H9 (cell line): ENCODE data around the gene RBM23. TPM values are rescaled to one million over a fixed set of nuclear protein-coding genes. Genes with fewer than 3 reads are reported as not detected.

ENCODE experiments used
- DNase-seq: peaks from one replicate; pipeline ENCODE4 v3.0.0-alpha.2; 2017
- H2AFZ ChIP-seq: one replicate; pipeline ENCODE4 v1.6.1; 2013; ENCODE audit warnings: mild to moderate bottlenecking, low read length, control low read depth, moderate library complexity
- H2AK5ac ChIP-seq: 2 replicates; pipeline ENCODE4 v1.6.1; 2013; ENCODE audit warnings: low read length, control low read depth, mixed read lengths; ENCODE audit not compliant: insufficient read length
- H2BK120ac ChIP-seq: one replicate; pipeline ENCODE4 v1.6.1; 2013; ENCODE audit warnings: low read depth, mild to moderate bottlenecking, low read length, control low read depth, inconsistent platforms; ENCODE audit not compliant: poor library complexity, severe bottlenecking
- H2BK12ac ChIP-seq: 2 replicates; pipeline ENCODE4 v1.6.1; 2013; ENCODE audit warnings: low read length, control low read depth, mixed read lengths, low read depth; ENCODE audit not compliant: insufficient read length
- H2BK15ac ChIP-seq: 2 replicates; pipeline ENCODE4 v1.6.1; 2013; ENCODE audit warnings: low read depth, low read length, control low read depth
- H2BK20ac ChIP-seq: one replicate; pipeline ENCODE4 v1.6.1; 2013; ENCODE audit warnings: low read depth, mild to moderate bottlenecking, low read length, control low read depth, inconsistent platforms; ENCODE audit not compliant: poor library complexity, severe bottlenecking
- H2BK5ac ChIP-seq: 2 replicates; pipeline ENCODE4 v1.6.1; 2013; ENCODE audit warnings: low read length, control low read depth, mixed read lengths; ENCODE audit not compliant: insufficient read length
- H3K14ac ChIP-seq: 2 replicates; pipeline ENCODE4 v1.6.1; 2013; ENCODE audit warnings: low read length, control low read depth; ENCODE audit not compliant: insufficient read depth
- H3K18ac ChIP-seq: 2 replicates; pipeline ENCODE4 v1.6.1; 2013; ENCODE audit warnings: low read depth, mild to moderate bottlenecking, mixed read lengths, low read length, control low read depth; ENCODE audit not compliant: insufficient read length
- H3K23ac ChIP-seq: 2 replicates; pipeline ENCODE4 v1.6.1; 2013; ENCODE audit warnings: low read length, control low read depth, mixed read lengths, low read depth; ENCODE audit not compliant: insufficient read length
- H3K23me2 ChIP-seq: 2 replicates; pipeline ENCODE4 v1.6.1; 2013; ENCODE audit warnings: low read depth, mild to moderate bottlenecking, mixed read lengths, low read length, control low read depth; ENCODE audit not compliant: insufficient read length, poor library complexity, severe bottlenecking
- H3K27ac ChIP-seq: 2 replicates; pipeline ENCODE4 v1.5.1; 2013; ENCODE audit warnings: low read length, control low read depth, mixed read lengths, low read depth; ENCODE audit not compliant: insufficient read length
- H3K27me3 ChIP-seq: 2 replicates; pipeline ENCODE4 v1.6.1; 2013; ENCODE audit warnings: low read length, control low read depth, inconsistent platforms; ENCODE audit not compliant: insufficient read depth
- H3K4ac ChIP-seq: 2 replicates; pipeline ENCODE4 v1.6.1; 2013; ENCODE audit warnings: low read depth, mild to moderate bottlenecking, control low read depth, inconsistent platforms, low read length, moderate library complexity
- H3K4me1 ChIP-seq: 2 replicates; pipeline ENCODE4 v1.6.1; 2013; ENCODE audit warnings: low read length, control low read depth, inconsistent platforms; ENCODE audit not compliant: insufficient read depth
- H3K4me2 ChIP-seq: 2 replicates; pipeline ENCODE4 v1.6.1; 2013; ENCODE audit warnings: low read length, control low read depth, mixed read lengths; ENCODE audit not compliant: insufficient read length, insufficient read depth
- H3K56ac ChIP-seq: 2 replicates; pipeline ENCODE4 v1.6.1; 2013; ENCODE audit warnings: low read depth, mild to moderate bottlenecking, mixed read lengths, low read length, control low read depth; ENCODE audit not compliant: insufficient read length
- H3K79me1 ChIP-seq: 2 replicates; pipeline ENCODE4 v1.6.1; 2013; ENCODE audit warnings: low read depth, mild to moderate bottlenecking, moderate library complexity, low read length, control low read depth, inconsistent platforms; ENCODE audit not compliant: insufficient read depth, poor library complexity, severe bottlenecking
- H3K79me2 ChIP-seq: 2 replicates; pipeline ENCODE4 v1.6.1; 2013; ENCODE audit warnings: low read length, control low read depth, inconsistent platforms; ENCODE audit not compliant: insufficient read depth
- H3K9ac ChIP-seq: 2 replicates; pipeline ENCODE4 v1.6.1; 2013; ENCODE audit warnings: low read length, control low read depth, mixed read lengths; ENCODE audit not compliant: insufficient read length; ENCODE audit errors: extremely low read depth
- H3K9me3 ChIP-seq: one replicate; pipeline ENCODE4 v1.6.1; 2013; ENCODE audit warnings: low read depth, low read length, inconsistent platforms; ENCODE audit not compliant: control insufficient read depth
- H3T11ph ChIP-seq: one replicate; pipeline ENCODE4 v1.6.1; 2013; ENCODE audit warnings: mild to moderate bottlenecking, low read length, control low read depth, inconsistent platforms
- H4K20me1 ChIP-seq: one replicate; pipeline ENCODE4 v1.6.1; 2013; ENCODE audit not compliant: control insufficient read depth, insufficient read length, insufficient read depth
- H4K5ac ChIP-seq: 2 replicates; pipeline ENCODE4 v1.6.1; 2013; ENCODE audit warnings: low read depth, mild to moderate bottlenecking, mixed read lengths, low read length, control low read depth; ENCODE audit not compliant: insufficient read length
- H4K8ac ChIP-seq: replicated peaks from 2 replicates; pipeline ENCODE4 v1.6.1; 2013; ENCODE audit warnings: low read length, control low read depth, mixed read lengths, low read depth; ENCODE audit not compliant: insufficient read length
- H4K91ac ChIP-seq: 2 replicates; pipeline ENCODE4 v1.6.1; 2013; ENCODE audit warnings: low read depth, mild to moderate bottlenecking, moderate library complexity, mixed read lengths, low read length, control low read depth; ENCODE audit not compliant: insufficient read length
- H3K27ac Mint-ChIP-seq, 3 experiments: 2 replicates in 2 of 3; 3 replicates in 1 of 3; pipeline ENCODE4 v1.8.0; 2020 to 2021; ENCODE audit warnings: mixed read lengths in 3 of 3, mild to moderate bottlenecking in 1 of 3, moderate library complexity in 1 of 3
- H3K27me3 Mint-ChIP-seq: 2 replicates; pipeline ENCODE4 v1.8.0; 2021; ENCODE audit warnings: low read depth, mild to moderate bottlenecking, moderate library complexity, mixed read lengths
- H3K36me3 Mint-ChIP-seq, 3 experiments: 2 replicates in 2 of 3; 3 replicates in 1 of 3; pipeline ENCODE4 v1.8.0; 2020 to 2021; ENCODE audit warnings: low read depth in 3 of 3, mixed read lengths in 3 of 3; ENCODE audit not compliant: insufficient read depth in 1 of 3
- H3K4me1 Mint-ChIP-seq, 2 experiments: 2 replicates each; pipeline ENCODE4 v1.8.0; 2020; ENCODE audit warnings: mixed read lengths in 2 of 2
- H3K4me3 Mint-ChIP-seq, 2 experiments: 2 replicates in 1 of 2; 3 replicates in 1 of 2; pipeline ENCODE4 v1.8.0; 2020 to 2021; ENCODE audit warnings: mild to moderate bottlenecking in 2 of 2, mixed read lengths in 2 of 2, moderate library complexity in 1 of 2
- H3K9me3 Mint-ChIP-seq, 2 experiments: 2 replicates in 1 of 2; 3 replicates in 1 of 2; pipeline ENCODE4 v1.8.0; 2020; ENCODE audit warnings: mild to moderate bottlenecking in 2 of 2, mixed read lengths in 2 of 2, moderate library complexity in 1 of 2
- WGBS: extraction: QIAGEN DNeasy Blood & Tissue Kit; methylation state at CpG from one replicate; pipeline ENCODE4 v1.1.7; 2013; ENCODE audit warnings: missing lambda C conversion rate, low lambda C conversion rate, mixed read lengths; ENCODE audit not compliant: insufficient read length; ENCODE audit errors: extremely low coverage; 5-methylcytosine and 5-hydroxymethylcytosine counted together
- total RNA-seq: library from RNA; stranded (reverse); gene quantifications from 2 replicates; pipeline ENCODE4 v1.2.1, GENCODE V29; 2021
- TF ChIP-seq, protein P1 (sequence below): fragments of 200-600 bp; sonication (generic); conservative IDR thresholded peaks from 3 replicates; pipeline ENCODE4 v1.8.0; 2021; ENCODE audit warnings: antibody characterized with exemption, mild to moderate bottlenecking

Gene RBM23
- total RNA-seq, 1 experiment from 2014 or later, result 79.0 TPM

DNA sequence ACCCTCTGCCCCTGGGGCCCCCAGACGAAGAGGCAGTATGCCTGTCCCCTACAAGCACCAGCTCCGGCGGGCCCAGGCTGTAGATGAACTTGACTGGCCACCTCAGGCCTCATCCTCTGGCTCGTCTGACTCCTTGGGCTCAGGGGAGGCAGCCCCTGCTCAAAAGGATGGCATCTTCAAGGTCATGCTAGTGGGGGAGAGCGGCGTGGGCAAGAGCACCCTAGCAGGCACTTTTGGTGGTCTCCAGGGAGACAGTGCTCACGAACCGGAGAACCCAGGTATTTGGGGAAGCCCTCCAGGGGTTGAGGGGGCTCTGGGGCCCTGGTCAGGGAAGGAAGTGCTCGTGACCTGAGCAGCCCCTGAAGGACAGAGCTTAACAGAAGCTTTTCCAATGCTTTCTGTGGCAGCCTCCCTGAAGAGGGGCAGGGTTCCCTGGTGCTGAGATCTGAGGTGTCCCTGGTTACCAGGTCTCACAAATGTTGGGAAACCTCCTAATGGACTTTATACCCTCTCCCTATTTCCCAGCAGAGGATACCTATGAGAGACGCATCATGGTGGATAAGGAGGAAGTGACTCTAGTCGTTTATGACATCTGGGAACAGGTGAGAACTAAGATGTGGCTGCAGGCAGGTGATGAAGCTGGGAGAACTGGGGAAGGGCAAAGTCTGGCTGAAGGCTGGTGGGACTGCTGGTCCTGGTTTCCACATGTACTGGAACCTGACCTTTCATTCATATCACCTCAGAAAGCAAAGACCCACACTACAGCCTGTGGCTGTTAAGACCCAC lies 34.0 kb downstream of the RBM23 start:
- H4K8ac ChIP-seq, result no peak overlapping the region
- no peak for DNase-seq
- H4K20me1 ChIP-seq, result no peaks in the 10 kb centered on the region
- Mint-ChIP-seq H3K27me3 (peaks cover 37% of the 10 kb centered on the region), H3K4me3 (peak overlapping the region in 1 of 2 experiments; percentile 54; a peak in 2 of 5 replicates), H3K36me3 (peaks cover 0 to 11% (median 6%) of the 10 kb centered on the region in 3 experiments; a peak in 3 of 7 replicates), H3K4me1 (peaks cover 35 to 42% of the 10 kb centered on the region in 2 experiments), H3K9me3 (no peaks in the 10 kb centered on the region; a peak in 1 of 5 replicates), H3K27ac (no peak overlapping the region)
- no peak overlapping the region for H2BK12ac ChIP-seq
- no peak overlapping the region for H3K56ac ChIP-seq
- H3K4ac ChIP-seq, result no peak overlapping the region
- peaks cover 3% of the 10 kb centered on the region; the same call in 1 of the 2 replicates for H3K27me3 ChIP-seq
- H2BK120ac ChIP-seq, result no peak overlapping the region
- H3K18ac ChIP-seq, result no peak overlapping the region
- no peak overlapping the region for H3K9ac ChIP-seq
- H3K79me2 ChIP-seq, result no peaks in the 10 kb centered on the region
- no peaks in the 10 kb centered on the region for H3K79me1 ChIP-seq
- TF ChIP-seq, protein P1, sequence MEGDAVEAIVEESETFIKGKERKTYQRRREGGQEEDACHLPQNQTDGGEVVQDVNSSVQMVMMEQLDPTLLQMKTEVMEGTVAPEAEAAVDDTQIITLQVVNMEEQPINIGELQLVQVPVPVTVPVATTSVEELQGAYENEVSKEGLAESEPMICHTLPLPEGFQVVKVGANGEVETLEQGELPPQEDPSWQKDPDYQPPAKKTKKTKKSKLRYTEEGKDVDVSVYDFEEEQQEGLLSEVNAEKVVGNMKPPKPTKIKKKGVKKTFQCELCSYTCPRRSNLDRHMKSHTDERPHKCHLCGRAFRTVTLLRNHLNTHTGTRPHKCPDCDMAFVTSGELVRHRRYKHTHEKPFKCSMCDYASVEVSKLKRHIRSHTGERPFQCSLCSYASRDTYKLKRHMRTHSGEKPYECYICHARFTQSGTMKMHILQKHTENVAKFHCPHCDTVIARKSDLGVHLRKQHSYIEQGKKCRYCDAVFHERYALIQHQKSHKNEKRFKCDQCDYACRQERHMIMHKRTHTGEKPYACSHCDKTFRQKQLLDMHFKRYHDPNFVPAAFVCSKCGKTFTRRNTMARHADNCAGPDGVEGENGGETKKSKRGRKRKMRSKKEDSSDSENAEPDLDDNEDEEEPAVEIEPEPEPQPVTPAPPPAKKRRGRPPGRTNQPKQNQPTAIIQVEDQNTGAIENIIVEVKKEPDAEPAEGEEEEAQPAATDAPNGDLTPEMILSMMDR, result no peak
- no peak overlapping the region for H2AFZ ChIP-seq
- H2BK5ac ChIP-seq, result no peak overlapping the region
- H3K14ac ChIP-seq, result no peak overlapping the region
- H3K23ac ChIP-seq, result no peak overlapping the region
- H3K4me1 ChIP-seq, result no peaks in the 10 kb centered on the region; the same call in 1 of the 2 replicates
- H3T11ph ChIP-seq, result no peak overlapping the region
- H4K5ac ChIP-seq, result no peak overlapping the region
- no CpG with 5 or more reads among the region's 11 CpGs for WGBS
- no peak overlapping the region for H2BK20ac ChIP-seq
- no peak overlapping the region for H2BK15ac ChIP-seq
- H3K4me2 ChIP-seq, result no peak overlapping the region
- H4K91ac ChIP-seq, result no peak overlapping the region
- H3K27ac ChIP-seq, result no peak overlapping the region
- no peak overlapping the region for H2AK5ac ChIP-seq
- H3K23me2 ChIP-seq, result peaks cover 13% of the 10 kb centered on the region
- no peaks in the 10 kb centered on the region for H3K9me3 ChIP-seq
